Dedifferentiated amniotic fluid mesenchymal stem cell (primary cell): Measurements from ENCODE around the gene FKBP7.
A peak's percentile ranks its signal among the peaks of the same experiment; 100 is the strongest.
"Not testable (repeated sequence)": the region's sequence is repeated elsewhere in the genome, so short reads cannot be mapped to it uniquely, and the experiment has no call there.

Experiments used
- DNase-seq: peaks from one replicate; pipeline ENCODE4 v3.0.0-alpha.2; 2016; ENCODE audit errors: extremely low spot score

The FKBP7 gene

GRCh38 chr2:178485356-178485755 lies 7.0 kb upstream of the FKBP7 start:
- no peak for DNase-seq

GRCh38 chr2:178484245-178485041 lies 6.0 kb upstream of the FKBP7 start:
- DNase-seq: no peak

- no peak for DNase-seq
Measured at GRCh38 chr2:178482437-178482836, 4.0 kb upstream of the FKBP7 start.

GRCh38 chr2:178480227-178481181 lies 2.1 kb upstream of the FKBP7 start, which contains the start of gene PLEKHA3:
Gene PLEKHA3 (plus strand): TSS chr2:178480457. CDS start chr2:178480870, 413 bp downstream.
- peak; percentile 93 for DNase-seq

GRCh38 chr2:178479758-178480226 lies 1.4 kb upstream of the FKBP7 start:
- DNase-seq: no peak

GRCh38 chr2:178479275-178479616 lies 846 bp upstream of the FKBP7 start:
- no peak for DNase-seq

- DNase-seq: no peak
Measured at GRCh38 chr2:178478130-178478438, 316 bp downstream of the FKBP7 start.

GRCh38 chr2:178477443-178478129 lies 814 bp downstream of the FKBP7 start:
- DNase-seq: no peak

GRCh38 chr2:178476477-178476876 lies 1.9 kb downstream of the FKBP7 start:
- no peak for DNase-seq

- DNase-seq: no peak
Measured at GRCh38 chr2:178474560-178474959, 3.8 kb downstream of the FKBP7 start.

- DNase-seq: peak; percentile 58
Measured at GRCh38 chr2:178473931-178474330, 4.5 kb downstream of the FKBP7 start.

GRCh38 chr2:178473373-178473772 lies 5.0 kb downstream of the FKBP7 start:
- no peak for DNase-seq

GRCh38 chr2:178471313-178471712 lies 7.1 kb downstream of the FKBP7 start:
- not testable (repeated sequence) for DNase-seq

GRCh38 chr2:178469219-178469849 lies 9.1 kb downstream of the FKBP7 start:
- no peak for DNase-seq

- no peak for DNase-seq
Measured at GRCh38 chr2:178457390-178457886, 21.0 kb downstream of the FKBP7 start.

- DNase-seq: no peak
Measured at GRCh38 chr2:178455947-178456346, 22.5 kb downstream of the FKBP7 start.

- no peak for DNase-seq
Measured at GRCh38 chr2:178452870-178453269, 25.5 kb downstream of the FKBP7 start.

GRCh38 chr2:178452334-178452733 lies 26.1 kb downstream of the FKBP7 start:
- DNase-seq: no peak

- peak; percentile 96 for DNase-seq
Measured at GRCh38 chr2:178450774-178451525, 27.4 kb downstream of the FKBP7 start, which contains the start of the genes PJVK and PRKRA. Gene PJVK (plus strand): TSS chr2:178451378. CDS start chr2:178453410, 2,032 bp downstream. Gene PRKRA (minus strand): TSS chr2:178451175. CDS start chr2:178451030, 145 bp downstream.

GRCh38 chr2:178450524-178450773 lies 28.0 kb downstream of the FKBP7 start:
- peak; percentile 16 for DNase-seq
